ENCODE measurements around the gene KRTAP10-1.

Gene KRTAP10-1

DNA sequence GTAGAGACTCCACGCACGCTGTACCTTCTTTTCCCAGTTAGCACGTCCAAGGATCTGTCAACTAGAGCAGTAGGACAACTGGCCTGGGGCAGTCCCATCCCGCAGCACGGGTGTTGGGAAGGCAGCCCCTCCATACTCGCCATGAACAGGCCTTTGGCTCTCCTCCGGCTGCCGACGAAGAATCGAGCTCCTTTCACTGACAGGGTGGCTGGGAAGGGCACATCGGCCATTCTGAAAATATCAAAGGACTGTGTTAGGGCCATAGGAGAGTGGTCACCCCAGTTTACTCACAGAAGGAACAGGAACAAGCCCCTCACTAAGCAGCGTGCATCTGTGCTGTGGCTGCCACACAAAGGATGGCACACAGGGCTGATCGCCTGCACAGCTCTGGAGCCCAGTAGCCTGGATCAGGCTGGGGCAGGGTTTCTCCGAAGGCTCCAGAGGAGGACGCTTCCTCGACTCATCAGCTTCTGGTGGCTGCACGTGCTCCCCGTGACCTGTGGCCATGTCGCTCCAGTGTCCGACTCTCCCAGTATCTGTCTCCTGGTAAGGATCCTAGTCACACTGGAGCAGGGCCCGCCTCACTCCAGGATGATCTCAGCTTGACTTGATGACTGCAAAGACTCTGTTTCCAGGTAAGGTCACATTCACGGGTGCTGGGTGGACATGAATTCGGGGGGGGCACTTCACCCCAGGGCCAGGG, 8.9 kb downstream of the KRTAP10-1 start:
- no peak for DNase-seq (ENCODE audit: low read depth)
- H3K4me3 ChIP-seq (ENCODE audit: low read depth, low read length) = no peak overlapping the region

DNA sequence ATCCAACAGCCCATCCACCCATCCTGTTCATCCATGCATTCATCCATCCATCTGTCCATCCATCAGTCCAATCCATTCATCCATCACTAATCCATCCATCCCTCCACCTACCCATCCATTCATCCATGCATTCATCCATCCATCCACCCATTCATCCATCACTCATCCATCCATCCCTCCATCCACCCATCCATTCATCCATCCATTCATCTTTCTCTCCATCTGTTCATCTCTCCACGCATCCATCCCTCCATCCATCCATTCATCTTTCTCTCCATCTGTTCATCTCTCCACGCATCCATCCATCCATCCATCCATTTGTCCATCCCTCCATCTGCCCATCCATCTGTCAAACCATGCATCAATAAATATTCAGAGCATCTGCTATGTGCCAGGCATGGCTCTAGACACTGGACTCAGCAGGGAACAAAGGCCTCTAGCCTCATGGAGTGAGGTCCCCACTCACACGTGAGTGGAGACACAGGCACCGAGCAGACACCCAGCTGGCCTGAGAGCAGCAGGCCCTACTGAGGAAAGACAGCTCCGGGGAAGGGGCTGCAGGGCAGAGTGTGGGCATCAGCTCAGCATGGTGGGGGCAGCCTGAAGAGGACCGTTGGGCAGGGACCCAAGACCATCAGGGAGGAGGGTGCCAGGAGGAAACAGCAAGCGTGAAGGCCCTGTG, 9.6 kb downstream of the KRTAP10-1 start:
- no peak for DNase-seq (ENCODE audit: low read depth)
- no peak overlapping the region for H3K4me3 ChIP-seq (ENCODE audit: low read depth, low read length)

- H3K4me3 ChIP-seq (ENCODE audit: low read depth, low read length) = no peak overlapping the region
- no peak for DNase-seq (ENCODE audit: low read depth)
Observed at GRCh38 chr21:44529503-44530125, 10.4 kb downstream of the KRTAP10-1 start.

GRCh38 chr21:44529011-44529421, 11.0 kb downstream of the KRTAP10-1 start:
- DNase-seq (ENCODE audit: low read depth) = no peak
- H3K4me3 ChIP-seq (ENCODE audit: low read depth, low read length) = no peak overlapping the region

- no peak overlapping the region for H3K4me3 ChIP-seq (ENCODE audit: low read depth, low read length)
- no peak for DNase-seq (ENCODE audit: low read depth)
Observed at GRCh38 chr21:44528634-44528995, 11.4 kb downstream of the KRTAP10-1 start.

DNA sequence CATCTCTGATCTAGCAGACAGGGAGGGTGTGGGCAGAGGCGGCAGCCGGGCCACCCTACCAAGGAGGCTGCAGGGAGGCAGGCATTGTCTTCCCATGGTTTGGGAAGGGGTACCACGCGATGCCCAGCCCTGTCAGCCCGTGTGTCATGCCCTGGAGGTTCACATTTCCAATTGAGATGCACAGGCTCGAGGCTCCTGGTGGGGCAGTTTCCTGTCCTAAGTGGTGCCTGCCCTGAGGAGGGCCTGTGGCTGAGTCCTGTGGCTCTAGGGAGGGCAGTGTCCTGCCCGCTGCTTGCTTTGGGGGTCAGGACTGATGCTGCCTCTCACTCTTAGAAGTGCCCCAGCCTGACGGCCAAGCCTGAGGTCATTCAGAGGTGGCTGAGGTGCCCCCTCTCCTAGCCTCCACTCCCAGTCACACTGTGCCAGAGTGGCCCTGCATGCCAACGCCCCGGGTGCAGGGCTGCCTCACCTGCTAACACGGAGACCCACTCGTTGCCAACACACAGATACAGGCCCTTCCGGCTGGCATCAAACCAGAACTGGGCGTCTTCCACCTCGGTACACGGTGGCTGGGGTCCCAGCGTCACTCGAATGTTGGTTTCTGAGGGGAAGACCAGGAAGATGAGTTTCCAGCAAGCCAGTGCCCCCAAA, 11.9 kb downstream of the KRTAP10-1 start:
- no peak overlapping the region for H3K4me3 ChIP-seq (ENCODE audit: low read depth, low read length)

DNA sequence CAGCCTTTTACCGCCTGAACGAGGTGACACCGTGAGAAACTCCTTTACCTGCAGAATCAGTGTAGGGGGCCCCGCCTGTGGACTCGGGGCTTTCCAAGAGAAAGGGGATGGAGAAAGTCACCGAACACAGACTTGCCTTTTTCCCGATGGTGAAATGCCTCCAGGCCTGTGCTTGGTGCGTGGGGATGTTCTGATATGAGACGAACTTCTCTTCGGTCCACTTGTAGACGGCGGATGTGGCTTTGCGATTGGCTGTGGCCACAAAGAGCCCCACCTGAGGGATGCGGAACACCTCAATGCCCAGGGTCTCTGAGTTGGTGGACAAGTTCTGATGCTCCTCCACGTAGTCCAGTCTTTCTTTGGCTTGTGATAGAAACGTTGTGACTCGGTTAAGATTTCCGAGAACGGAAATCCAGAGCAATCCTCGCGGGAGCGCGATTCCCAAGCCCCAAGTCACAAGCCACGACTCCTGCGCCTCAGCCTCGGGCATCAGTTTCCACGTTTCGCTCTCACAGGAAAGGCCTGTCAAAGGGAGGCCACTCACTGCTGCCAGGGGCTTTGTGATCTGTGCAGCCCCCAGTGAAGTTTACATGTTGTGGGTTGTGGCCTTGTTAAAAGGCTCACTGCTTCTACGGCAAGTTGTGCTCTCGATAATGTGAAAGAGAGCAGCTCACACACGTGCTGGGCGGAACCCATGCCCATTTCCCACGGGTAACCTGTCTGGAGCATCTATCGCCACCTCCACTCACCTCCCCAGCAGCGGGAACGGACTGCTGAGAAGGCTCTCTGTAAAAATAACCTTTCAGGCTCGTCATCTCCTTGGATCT, 12.6 kb downstream of the KRTAP10-1 start:
- no peak for DNase-seq (ENCODE audit: low read depth)
- H3K4me3 ChIP-seq (ENCODE audit: low read depth, low read length) = no peak overlapping the region

More for the DNA sequence above, 11.9 kb downstream of the KRTAP10-1 start:
- no peak for DNase-seq (ENCODE audit: low read depth)

DNA sequence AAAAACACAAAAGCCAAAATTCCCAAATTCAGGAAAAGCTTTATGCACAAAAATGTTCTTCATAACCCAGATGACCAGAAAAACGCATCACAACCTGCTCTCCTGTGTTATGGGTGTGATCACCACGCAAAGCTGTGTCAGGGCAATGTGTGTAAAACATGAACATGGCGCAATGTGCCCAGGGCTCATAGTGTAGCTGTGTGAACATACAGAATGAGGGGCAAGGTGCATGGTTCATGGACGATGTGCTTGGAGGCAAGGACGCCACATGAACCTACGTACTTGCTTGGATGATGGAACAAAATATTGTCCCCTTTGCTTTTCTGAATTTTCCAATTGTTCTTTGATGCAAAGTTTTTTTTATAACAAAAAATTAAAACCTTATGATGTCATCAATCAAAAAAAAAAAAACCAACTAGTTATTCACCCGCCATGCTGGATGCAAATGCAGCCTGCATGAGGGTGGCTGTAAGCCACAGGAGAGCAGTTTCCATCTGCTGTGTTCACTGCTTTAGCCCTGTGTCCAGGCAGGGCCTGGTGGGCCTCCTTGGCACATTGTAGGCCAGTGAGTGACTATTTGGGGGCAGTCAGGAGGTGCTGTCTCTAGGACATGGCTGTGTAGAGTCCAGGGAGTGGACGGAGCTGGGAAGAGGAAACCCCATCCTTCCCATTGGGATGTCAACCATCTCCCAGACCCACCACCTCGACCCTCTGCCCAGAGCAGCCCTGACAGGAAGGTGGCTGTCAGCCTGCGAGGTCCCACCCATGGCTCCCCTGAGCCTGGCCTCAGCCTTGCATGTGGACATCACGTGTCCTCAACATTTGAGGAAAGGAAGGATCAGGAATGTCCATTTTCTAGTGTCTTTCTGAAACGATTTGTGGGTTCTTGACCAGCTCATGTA, 13.6 kb downstream of the KRTAP10-1 start:
- no peak for DNase-seq (ENCODE audit: low read depth)
- no peak overlapping the region for H3K4me3 ChIP-seq (ENCODE audit: low read depth, low read length)

DNA sequence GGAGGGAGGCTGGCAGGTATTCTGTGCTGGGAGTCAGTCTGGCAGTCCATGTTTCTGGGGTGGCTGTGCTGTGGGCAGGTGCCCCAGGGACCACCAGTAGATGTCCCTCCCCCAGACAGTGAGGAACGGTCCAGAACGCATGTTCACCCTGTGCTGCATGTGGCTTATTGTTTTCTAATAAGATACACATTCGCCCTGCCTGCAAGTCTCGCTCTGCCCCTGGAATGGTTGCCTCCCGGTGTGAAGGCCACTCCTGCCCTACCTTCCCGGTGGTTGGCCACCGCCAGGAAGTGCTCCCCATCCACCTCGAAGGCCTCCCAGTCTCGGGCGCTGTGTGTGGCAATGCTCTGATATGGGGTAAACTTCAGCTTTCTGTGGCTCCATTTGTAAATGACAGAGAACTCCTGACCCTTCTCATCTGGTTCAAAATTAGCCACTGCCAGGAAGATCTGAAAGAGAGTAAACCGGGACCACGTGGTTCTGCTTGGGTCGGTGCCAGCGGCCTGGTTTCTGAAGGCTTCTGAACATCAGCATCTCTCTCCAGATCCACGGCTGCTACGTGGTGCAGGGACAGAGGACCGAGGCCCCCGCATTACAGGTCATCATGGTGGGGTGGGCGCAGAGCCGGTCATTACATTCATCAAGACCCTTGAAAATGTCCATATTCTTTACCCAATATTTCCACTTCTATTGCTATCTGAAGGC, 14.5 kb downstream of the KRTAP10-1 start:
- DNase-seq (ENCODE audit: low read depth) = no peak
- H3K4me3 ChIP-seq (ENCODE audit: low read depth, low read length) = no peak overlapping the region

GRCh38 chr21:44524414-44525371, 15.3 kb downstream of the KRTAP10-1 start:
- DNase-seq (ENCODE audit: low read depth) = no peak

DNA sequence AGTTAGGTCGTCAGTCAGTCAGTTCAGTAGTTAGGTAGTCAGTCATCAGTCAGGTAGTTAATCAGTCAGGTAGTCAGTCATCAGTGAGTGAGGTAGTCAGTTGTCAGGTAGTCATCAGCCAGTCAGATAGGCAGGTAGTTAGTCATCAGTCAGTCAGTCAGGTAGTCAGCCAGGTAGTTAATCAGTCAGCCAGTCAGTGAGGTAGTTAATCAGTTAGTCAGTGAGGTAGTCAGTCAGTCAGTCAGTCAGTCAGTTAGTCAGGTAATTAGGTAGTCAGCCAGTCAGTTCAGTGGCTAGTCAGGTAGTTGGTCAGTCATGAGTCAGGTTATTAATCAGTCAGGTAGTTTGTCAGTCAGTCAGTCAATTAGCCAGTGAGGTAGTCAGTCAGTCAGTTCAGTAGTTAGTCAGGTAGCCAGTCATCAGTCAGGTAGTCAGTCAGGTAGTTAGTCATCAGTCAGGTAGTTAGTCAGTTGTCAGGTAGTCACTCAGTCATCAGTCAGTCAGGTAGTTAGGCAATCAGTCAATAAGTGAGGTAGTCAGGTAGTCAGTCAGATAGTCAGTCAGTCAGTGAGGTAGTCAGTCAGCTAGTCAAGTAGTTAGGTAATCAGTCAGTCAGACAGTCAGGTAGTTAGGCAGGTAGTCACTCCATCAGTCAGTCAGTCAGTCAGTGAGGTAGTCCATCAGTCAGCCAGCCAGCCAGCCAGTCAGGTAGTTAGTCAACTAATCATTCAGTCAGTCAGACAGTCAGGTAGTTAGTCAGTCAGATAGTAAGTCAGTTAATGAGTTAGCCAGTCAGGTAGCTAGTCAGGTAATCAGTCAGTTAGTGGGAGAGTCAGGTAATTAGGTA, 16.2 kb downstream of the KRTAP10-1 start:
- no peak overlapping the region for H3K4me3 ChIP-seq (ENCODE audit: low read depth, low read length)
- no peak for DNase-seq (ENCODE audit: low read depth)

More at GRCh38 chr21:44524414-44525371, 15.3 kb downstream of the KRTAP10-1 start:
- H3K4me3 ChIP-seq (ENCODE audit: low read depth, low read length) = no peak overlapping the region

DNA sequence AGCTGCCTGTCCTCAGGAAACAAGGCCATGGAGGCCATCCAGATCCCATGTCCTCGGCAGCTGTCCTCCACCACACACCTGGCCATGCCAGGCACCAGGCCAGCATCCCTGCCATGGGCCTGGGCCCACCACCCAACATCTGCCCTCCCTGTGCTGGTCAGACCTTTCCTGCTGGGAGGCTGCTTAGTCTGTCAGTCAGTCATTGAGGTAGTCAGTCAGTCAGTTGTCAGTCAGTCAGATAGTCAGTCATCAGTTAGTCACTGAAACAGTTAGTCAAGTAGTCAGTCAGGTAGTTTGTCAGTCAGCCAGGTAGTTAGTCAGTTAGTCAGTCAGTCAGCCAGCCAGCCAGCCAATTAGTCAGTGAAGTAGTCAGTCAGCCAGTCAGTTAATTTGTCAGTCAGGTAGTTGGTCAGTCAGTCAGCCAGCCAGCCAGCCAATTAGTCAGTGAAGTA, 17.2 kb downstream of the KRTAP10-1 start:
- no peak overlapping the region for H3K4me3 ChIP-seq (ENCODE audit: low read depth, low read length)
- no peak for DNase-seq (ENCODE audit: low read depth)

- no peak for DNase-seq (ENCODE audit: low read depth)
- H3K4me3 ChIP-seq (ENCODE audit: low read depth, low read length) = no peak overlapping the region
Observed at GRCh38 chr21:44521928-44522752, 17.9 kb downstream of the KRTAP10-1 start.

GRCh38 chr21:44521301-44521927, 18.6 kb downstream of the KRTAP10-1 start:
- no peak for DNase-seq (ENCODE audit: low read depth)

More at GRCh38 chr21:44521301-44521927, 18.6 kb downstream of the KRTAP10-1 start:
- no peak overlapping the region for H3K4me3 ChIP-seq (ENCODE audit: low read depth, low read length)

Measured in skeletal muscle cell (primary cell).